Hypothalamus (tissue), 51 donors: ENCODE data around the gene ADGRL3.
"Not testable (repeated sequence)": the region's sequence is repeated elsewhere in the genome, so short reads cannot be mapped to it uniquely, and the experiment has no call there.

Source experiments
- DNase-seq, 51 donors: peaks; one replicate each; lab custom pipeline; 2025; lab: John Stamatoyannopoulos, UW

The ADGRL3 gene

DNA sequence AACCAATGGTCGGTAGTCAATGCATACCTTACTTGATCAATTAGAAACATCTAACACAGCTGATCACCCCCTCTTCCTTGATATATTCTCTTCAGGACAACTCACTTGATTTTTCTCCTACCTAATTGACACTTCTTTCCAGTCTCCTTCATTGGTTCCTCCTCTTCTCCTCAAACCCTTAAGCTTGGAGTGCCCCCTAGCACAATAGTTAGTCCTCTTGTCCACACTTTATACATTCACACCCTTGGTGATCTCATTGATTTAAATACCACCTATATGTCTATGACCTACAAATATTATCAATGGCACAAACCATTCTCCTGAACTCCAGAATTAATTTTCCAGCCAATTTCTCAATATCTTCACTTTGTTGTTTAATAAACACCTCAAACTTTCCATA is 724.0 kb downstream of the ADGRL3 start:
- DNase-seq = no peak

DNA sequence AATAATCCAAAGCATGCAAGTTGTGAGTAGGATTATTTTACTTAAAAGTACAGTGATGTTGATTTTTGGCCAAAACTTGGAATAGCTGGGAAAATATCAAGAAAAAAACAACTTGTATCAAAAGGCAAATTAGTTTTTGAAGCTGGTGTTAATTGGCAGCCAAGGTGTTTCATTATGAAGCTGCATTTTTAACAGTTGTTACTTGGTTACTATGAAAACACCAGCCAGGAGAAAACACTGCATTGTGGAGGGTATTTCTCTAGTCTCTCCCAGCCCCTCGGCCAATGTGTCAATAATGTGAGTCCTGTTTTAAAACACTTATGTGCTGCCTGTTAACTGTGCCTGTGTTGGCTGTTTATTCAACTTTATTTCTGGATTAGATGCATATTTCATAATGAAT is 733.4 kb downstream of the ADGRL3 start:
- DNase-seq = peak in 6 of 51 donors; percentile 1 to 47 (median 3)

DNA sequence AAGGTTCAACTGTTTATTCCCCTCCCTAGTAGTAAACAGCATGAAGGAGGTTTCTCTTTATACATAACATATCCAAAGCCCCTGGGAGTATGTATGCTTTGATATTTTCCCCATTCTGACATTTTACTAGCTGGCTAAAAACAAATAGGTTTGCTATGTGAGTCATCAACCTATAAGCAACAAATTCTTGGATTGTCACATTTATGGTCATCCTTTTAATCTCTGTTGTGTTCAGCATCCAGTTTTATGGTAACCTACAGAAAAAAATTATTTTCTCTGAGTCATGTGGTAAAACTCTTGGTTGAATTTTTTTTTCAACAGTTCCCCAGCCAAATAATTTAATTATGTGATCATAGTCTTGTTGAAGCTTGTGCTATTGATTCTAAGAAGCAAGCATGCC is 734.1 kb downstream of the ADGRL3 start:
- DNase-seq = no peak

DNA sequence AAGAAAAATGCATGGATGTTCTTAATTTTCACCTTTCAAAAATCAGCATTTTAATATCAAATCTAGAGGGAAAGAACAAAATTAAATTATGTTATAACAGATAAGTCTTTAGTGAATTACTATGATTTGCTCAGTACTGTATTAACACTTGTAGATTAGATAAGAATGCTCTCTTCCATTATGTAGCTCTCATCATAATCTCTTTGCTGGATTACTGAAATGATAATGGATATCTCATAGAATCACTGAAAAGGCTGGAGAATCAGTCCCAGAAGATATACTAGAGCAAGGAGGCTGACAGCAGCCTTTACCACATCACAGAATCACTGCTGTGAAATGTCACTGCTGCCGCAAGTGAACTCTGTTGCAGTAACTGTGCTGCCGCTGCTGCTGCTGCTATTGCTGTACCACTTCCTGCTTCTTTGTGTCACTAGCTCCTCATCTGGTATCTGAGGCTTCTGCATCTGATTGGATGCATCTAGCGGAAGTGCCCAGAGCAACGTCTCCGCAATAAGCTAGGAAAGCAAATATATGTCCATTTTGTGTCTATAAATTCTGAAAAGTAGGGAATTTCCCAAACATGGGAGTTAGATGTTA is 738.2 kb downstream of the ADGRL3 start:
- DNase-seq = no peak

DNA sequence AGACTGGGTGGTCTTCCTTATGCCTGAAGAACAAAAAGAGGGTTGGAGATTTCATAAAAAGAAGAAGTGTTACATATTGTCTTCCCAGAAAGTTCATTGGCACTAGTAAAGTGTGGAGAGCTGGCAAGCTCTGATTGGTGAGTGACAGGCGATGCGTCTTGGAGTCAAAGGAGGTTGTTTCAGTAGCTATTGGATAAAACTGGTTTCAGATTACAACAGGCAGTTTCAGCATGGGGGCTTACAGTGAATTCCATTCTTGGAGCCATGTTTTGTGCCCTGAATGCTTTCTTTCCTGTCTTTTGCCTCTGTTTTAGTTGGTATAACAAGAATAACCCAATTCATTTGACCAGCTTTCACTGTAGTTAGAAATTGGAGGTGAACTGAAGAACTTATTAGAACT is 750.5 kb downstream of the ADGRL3 start:
- DNase-seq = no peak

DNA sequence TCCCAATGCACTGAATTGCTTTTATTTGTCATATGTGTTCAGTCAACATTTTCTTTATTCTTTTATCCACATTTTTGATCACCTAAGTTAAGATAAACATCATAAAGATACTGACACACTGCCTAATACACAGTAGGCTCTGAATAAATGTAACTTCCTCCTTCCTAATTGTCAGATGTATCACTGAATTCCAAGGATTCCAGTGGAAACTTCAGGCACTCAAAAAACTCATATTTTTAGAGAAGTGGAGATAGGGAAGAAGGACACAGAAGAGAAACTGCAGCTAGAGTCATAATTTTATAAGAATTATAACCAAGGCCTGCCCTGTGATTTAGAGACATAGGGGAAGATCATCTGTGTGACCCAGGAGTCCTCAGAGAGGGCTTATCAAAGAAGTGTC is 753.3 kb downstream of the ADGRL3 start:
- DNase-seq = no peak

DNA sequence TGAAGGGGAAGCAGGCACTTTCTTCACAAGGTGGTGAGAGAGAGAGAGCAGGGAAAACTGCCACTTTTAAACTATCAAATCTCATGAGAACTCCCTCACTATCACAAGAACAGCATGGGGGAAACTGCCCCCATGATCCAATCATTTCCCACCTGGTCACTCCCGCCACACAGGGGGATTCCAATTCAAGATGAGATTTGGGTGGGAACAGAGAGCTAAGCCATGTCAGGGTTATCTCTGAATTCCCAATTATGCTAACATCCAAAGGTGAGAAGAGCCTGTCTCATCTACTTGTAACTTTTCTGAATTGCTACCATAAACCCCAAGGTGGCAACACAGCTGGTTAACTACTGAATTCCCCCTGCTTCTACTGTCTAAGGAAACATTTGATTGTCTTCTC is 758.5 kb downstream of the ADGRL3 start:
- no peak for DNase-seq

DNA sequence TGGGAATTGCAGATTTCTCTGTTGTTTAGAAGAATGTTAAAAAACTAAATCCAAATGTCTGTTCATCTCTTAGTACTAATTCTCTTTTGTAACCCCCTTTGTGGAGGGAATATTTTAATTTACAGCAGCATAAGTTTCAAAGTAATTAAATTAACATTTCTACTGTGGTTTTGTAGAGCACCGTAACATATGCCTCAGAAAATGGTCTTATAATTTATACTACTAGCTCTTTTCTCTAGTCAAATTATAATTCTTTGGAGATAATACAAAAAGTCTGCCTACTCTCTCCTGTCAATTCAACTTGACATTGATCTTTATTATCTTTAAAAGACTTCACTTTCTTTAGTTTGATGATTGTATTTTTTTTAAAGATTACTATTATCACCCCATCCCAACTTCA is 759.0 kb downstream of the ADGRL3 start:
- no peak for DNase-seq

DNA sequence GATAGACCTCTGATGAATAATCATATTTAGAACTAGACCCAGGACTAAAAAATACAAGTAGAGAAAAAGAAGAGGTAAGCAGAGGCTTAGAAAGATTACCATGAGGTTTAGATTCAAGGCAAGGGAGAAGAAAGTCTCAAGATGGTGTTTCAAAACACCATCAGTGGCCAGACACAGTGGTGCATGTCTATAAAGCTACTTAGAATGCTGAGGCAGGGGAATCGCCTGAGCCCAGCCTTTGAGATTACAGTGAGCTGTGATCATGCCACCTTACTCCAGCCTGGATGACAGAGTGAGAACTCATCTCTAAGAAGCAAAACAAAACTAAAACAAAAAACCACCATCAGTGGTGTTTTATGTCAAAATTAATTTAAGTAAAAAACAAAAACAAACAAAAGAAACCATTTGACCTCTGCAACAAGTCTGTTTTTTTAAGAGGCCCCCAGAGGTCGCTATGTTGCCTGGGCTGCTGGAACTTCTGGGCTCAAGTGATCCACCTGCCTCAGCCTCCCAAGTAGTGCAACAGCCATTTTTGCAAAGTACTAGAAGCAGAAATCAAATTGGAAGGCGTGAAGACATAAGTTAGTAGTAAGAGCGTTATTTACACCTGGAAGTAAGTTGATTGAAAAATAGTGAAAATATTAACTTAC is 784.3 kb downstream of the ADGRL3 start:
- DNase-seq = no peak

DNA sequence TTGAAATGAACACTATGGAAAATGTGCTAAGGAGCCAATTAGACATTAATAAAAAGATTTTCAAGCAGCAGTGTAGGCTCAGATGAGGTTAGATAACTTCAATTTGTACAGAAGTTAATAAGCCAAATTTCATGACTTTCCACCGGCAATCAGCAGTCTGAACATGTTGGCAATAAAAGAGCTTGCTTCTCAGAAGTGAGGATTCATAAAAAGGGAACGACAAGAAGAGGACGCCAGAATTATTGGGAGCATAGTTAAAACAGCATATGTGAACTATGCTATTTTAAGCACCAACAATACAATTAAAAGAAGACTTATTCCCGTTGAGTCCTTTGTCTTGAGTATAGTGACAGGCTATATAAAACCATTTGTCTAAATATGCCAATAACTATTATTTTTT is 785.3 kb downstream of the ADGRL3 start:
- no peak for DNase-seq

DNA sequence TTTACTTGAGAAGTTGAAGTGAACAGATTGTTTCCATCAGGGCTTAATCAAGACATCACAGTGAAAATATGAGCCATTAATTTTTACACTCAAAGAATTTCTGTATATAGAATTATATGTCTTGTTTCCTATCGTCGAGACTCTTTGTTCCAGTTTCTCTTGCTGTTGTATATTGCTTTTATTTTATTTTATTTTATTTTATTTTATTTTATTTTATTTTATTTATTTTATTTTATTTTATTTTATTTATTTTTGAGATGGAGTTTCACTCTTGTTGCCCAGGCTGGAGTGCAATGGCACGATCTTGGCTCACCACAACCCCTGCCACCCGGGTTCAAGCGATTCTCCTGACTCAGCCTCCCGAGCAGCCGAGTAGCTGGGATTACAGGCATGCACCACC is 786.8 kb downstream of the ADGRL3 start:
- DNase-seq = not testable (repeated sequence)

DNA sequence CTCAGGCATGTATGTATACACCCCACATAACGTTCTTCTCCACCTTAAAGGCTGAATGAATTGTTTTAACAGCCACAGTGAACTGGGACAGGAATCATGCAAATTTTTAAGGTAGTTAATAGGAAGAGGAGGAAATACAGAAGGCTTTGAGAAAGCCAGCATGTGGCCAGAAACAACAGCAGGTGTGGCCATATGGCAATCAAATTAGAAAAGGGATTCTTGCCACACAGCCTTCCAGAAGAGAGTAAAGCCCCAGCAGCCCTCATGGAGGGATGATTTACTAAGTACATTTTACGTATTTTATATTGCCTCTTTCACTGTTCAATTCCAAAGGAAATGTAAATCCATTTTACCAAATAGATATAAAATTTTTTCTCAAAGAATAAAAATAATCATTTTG is 792.2 kb downstream of the ADGRL3 start:
- no peak for DNase-seq

DNA sequence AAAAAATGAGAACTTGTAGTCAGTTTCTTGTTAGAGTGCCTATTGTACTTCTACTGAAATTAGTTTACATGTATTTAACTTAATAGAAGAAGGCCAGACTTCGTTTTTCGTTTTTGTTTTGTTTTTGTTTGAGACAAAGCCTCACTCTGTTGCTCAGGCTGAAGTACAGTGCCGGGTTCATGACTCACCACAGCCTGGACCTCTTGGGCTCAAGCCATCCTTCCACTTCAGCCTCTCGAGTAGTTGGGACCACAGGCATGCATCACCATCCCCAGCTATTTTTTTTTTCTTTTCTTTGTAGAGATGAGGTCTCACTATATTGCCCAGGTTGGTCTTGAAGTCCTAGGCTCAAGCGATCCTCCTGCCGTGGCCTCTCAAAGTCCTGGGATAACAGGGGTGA is 793.9 kb downstream of the ADGRL3 start:
- DNase-seq = peak in 1 of 51 donors; percentile 4

DNA sequence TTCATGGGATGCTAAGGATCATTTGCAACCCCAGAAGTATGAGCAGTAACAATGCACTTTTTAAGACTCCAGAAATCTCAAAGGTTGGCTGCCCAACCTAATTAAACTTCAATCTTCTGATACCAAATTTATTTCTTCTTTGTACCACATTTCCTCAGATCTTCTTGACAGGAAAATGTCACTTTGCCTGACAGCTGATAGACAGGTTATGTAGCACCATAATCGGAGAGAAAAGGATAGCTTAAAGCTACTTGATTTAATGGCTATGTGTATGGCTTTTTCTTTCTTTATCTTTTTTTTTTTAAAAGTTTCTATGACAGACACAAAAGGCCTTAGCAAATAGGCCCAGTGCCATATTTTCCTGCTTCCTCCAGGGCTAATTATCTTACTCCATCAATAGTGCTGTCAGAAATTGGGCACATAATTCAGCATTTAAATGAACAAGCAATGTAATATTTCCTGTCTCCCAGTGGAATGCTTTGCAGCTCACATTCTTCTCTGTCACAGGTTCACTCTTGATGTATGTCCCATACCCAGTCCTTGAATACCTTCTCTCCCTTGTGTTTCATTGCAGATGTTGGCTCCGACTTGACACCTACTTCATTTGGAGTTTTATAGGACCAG is 795.7 kb downstream of the ADGRL3 start:
- DNase-seq = no peak

DNA sequence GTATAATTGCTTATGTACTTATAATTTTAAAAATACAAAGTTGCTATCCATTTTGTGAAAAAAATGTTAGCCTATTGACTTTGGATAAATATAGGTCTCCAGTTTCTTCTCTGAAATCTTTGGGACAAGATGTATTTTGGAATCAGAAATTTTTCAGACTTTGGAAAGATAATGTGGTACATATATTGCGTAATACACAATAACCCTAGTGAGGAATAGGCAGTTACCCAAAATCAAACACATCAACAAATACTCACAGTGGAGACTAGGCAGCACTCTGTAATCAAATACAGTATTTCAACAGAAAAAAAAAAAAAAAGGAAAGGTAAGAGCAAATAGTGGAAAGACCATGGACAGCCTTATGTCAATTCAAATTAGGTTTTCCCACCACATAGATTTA is 796.8 kb downstream of the ADGRL3 start:
- no peak for DNase-seq

DNA sequence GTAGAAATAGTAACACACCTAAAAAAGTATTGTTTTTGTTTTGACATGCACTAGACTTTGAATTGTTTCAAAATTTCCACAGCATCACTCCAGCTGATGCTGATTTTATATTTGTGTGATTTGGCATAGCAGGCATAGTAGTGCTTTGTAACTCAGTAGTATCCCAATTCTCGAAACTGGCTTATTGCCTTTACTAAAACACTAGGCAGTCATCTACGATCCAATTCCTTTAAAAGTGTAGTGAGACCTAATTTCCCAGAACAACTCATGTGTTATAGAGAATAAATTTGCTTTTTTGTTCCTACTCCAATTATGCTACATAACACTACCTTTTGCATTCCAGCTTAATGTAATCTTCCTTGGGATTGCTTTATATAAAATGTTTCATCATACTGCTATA is 797.7 kb downstream of the ADGRL3 start:
- no peak for DNase-seq

DNA sequence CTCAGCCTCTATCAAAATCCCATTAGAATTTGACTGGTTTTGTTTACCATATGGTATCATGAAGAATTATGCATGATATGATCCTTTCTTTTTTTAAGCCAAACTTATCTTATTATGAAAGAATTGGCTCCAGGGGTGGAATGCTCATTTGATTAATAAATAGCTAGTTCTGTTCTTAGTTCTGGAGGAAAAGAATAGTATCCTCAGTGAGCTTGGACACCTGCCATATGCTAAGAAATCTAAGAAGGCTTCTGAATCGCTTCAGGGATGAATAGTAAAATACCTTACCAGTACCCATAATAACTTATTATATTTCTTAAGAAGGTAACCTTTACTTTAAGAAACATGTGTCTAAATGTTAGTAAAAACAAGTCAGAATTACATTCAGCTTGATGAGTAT is 803.6 kb downstream of the ADGRL3 start:
- DNase-seq = no peak

DNA sequence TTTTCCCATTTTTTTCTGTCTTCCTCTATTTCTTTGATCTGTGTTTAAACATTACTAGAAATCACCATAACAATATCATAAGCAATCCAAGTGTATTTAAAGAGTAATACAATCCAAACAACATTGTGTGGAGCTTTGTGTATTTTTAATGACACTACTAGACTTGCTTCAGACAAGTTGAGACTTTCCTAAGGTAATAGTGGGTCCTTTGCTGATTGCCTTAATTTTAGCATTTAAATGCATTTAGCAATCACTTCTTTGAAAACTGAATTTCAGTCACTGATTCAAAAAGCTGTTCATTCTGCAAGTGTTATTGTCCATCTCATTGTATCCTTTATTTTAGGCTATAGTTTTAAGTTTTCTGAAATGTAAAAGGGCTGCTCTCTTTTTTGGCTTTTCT is 804.8 kb downstream of the ADGRL3 start:
- no peak for DNase-seq

DNA sequence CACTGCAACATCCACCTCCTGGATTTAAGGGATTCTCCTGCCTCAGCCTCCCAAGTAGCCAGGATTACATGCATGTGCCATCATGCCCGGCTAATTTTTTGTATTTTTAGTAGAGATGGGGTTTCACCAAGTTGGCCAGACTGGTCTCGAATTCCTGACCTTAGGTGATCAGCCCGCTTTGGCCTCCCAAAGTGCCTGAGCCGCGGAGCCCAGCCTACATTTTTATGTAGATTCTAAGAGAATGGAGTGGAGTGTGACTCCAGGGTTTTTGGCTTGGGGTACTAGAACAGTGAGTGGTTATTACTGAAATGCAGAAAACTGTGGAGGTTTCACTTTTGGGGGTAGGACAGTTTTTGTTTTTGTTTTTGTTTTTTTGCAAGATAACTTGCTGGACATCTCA is 806.0 kb downstream of the ADGRL3 start:
- no peak for DNase-seq

DNA sequence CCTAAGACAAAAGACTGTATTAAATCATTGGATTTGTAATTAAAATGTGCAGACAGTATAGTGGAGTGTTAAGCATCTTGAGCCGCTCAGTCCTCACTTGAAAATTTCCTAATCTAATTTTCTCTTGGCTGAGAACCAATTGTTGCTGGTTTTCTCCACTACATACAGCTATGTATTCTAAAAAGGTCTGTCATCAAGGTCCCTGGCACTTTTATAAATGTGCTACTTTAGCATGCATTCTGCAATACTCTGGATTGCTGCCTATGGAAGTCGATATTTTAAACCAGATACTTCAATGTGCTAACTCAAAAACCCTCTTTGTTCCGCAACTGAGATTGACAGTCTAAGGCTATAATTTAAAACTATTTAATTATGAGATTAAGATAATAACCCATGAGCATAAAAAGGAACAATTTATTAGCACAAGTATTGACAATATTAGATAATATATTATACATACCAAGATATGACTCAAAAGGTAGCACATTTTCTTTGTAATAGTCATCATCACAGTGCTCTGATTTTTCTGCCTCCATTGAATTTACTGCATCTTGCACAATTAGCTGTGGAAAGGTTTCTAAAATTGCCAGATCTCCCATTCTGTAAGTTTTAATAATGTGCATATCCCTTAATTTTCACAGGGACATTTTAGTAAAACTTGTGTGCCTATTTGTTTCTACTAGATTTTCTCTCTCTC is 815.1 kb downstream of the ADGRL3 start:
- no peak for DNase-seq

DNA sequence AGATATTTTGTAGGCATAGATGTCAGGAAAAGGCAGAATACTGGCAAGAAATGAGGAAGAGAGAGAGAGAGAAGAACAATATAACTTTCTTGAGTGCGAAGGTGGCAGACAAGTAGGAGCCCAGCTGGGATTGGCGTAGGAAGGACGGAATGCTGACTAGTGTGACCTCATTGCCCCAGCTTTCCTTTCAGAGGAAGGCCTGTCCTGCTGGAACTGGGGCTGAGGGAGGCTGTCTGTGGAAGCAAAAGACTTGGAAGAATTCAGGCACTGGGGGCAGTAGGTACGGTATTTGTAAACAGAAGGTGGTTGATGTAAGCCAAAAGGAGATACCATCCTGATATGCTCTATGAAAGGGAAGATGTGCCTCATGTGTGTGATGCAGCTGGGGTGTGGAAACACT is 818.4 kb downstream of the ADGRL3 start:
- DNase-seq = no peak

DNA sequence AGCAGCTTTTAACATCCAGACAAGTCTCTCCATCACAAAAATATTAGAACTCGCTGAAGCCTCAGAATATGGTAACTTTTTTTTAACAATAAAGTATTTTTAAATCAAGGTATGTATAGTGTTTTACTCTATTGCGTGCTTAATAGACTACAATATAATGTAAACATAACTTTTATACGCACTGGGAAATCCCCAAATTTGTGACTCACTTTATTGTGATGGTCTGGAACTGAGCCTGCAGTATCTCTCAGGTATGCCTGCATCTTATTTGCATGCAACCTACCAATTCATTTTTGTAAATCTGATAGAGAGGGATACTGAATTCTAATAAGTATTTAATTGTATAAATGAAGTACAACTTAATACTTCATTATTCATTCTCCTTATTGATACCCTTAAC is 823.5 kb downstream of the ADGRL3 start:
- no peak for DNase-seq
